ENCODE results near the gene PITRM1.
"Not testable (repeated sequence)": the region's sequence is repeated elsewhere in the genome, so short reads cannot be mapped to it uniquely, and the experiment has no call there.

PITRM1 gene, protein sequence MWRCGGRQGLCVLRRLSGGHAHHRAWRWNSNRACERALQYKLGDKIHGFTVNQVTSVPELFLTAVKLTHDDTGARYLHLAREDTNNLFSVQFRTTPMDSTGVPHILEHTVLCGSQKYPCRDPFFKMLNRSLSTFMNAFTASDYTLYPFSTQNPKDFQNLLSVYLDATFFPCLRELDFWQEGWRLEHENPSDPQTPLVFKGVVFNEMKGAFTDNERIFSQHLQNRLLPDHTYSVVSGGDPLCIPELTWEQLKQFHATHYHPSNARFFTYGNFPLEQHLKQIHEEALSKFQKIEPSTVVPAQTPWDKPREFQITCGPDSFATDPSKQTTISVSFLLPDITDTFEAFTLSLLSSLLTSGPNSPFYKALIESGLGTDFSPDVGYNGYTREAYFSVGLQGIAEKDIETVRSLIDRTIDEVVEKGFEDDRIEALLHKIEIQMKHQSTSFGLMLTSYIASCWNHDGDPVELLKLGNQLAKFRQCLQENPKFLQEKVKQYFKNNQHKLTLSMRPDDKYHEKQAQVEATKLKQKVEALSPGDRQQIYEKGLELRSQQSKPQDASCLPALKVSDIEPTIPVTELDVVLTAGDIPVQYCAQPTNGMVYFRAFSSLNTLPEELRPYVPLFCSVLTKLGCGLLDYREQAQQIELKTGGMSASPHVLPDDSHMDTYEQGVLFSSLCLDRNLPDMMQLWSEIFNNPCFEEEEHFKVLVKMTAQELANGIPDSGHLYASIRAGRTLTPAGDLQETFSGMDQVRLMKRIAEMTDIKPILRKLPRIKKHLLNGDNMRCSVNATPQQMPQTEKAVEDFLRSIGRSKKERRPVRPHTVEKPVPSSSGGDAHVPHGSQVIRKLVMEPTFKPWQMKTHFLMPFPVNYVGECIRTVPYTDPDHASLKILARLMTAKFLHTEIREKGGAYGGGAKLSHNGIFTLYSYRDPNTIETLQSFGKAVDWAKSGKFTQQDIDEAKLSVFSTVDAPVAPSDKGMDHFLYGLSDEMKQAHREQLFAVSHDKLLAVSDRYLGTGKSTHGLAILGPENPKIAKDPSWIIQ

DNA sequence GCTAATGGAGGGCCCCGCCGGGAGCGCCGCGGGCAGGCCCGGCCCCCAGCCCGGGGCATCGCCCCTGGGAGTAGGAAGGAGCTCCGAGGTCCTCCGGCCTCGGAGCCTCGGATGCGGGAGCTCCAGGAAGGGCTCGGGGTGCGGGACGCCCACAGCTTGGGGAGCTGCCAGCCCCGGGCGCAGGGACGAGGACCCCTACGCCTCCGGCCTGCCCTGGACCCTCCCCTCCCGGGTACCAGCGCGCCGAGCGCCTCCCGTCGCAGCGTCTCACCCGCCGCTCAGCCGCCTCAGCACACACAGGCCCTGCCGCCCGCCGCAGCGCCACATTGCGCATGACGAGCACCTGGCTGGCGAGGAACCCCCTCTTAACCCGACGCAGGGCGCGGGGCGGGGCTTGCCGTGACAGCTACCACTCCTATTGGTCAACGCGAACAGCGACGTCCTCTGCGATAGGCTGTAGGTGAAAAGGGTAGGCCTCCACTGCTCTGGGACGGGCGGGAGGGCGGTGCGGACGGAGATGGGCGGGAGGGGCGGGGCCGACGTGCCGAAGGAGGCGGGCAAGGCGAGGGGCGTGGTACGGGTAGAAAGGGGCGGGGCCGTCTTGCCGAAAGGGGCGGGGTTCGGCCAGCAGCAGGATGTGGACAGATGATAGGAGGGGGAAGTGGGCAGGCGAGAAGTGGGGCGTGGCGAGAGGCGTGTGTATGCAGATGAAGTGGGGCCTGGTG is at the start of gene PITRM1:
TSS of gene PITRM1 (minus strand) at position 337 of the 725 bp plus-strand sequence. CDS start at position 327, 10 bp downstream.
- peak; percentile 99 for DNase-seq

DNA sequence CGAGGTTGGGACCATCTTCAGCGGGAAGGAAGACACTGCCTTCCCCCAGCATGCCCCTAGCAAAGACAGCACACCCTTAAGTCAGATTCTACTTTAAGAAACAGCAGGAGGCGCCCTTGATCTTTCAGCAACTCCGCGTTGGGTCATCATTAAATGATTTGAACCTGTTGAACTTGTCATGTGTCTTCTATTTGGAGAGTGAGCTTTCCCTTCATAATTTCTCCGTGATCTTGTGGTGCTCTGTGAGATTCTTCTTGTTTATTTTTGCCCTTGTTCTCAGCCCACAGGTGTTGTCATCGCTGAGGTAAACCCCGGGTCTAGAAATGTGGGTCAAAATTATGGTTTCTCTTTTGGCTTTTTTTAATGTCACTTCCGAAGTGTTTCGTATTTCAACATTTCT is 49.5 kb upstream of the PITRM1 start:
- DNase-seq, result peak; percentile 6

GRCh38 chr10:3221601-3222000 is 49.0 kb upstream of the PITRM1 start:
- not testable (repeated sequence) for DNase-seq

DNA sequence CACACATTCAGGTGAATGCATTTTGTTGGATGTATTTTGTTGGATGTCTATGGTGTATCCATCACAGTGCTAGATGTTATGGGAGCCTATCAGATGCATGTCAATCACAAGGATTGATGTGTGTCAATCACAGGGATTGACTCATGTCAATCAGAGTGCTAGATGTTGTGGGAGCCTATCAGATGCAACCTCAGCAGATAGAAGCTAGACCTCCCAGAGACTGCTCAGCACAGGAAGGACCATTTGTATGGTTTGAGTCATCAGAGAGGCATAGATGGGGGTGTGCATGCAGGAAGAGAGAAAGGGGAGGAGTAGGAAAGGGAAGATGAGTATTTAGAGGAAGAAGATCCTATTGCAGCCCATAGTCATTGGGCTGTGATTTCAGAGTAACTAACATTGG is 48.3 kb upstream of the PITRM1 start:
- DNase-seq, result no peak

DNA sequence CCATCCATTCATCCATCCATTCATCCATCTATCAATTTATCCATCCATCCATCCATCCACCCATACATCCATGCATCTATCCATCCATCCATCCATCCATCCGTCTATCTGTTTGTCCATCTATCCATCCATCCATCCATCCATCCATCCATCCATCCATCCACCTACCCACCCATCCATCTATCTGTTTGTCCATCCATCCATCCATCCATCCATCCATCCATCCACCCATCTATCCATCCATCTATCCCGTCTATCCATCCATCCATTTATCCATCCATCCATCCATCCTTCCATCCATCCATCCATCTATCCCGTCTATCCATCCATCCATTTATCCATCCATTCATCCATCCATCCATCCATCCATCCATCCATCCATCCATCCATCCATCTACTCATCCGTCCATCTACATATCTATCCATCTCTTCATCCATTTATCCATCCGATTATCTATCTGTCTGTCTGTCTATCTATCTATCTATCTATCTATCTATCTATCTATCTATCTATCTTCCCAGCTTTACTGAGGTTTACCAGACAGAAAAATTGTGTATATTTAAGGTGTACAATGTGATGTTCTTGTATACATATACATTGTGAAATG is 46.5 kb upstream of the PITRM1 start:
- not testable (repeated sequence) for DNase-seq

DNA sequence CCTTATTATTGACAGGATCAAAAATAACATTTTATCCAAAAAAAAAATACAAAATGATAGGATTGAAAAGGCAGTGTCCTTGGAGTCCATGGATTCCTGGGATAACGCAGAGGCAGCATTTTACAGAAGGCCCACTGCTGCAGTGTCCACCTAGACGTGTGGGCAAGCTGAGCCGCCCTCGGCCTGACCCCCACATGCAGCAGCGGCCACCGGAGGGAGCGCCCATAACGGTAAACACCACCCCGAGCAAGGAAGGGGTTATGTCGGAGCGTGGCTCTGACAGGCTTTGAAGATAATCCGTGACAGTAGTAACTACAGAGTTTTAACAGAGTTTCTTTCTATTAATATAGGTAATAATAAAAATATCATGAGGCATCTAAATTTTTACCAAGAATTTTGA is 45.3 kb upstream of the PITRM1 start:
- no peak for DNase-seq

DNA sequence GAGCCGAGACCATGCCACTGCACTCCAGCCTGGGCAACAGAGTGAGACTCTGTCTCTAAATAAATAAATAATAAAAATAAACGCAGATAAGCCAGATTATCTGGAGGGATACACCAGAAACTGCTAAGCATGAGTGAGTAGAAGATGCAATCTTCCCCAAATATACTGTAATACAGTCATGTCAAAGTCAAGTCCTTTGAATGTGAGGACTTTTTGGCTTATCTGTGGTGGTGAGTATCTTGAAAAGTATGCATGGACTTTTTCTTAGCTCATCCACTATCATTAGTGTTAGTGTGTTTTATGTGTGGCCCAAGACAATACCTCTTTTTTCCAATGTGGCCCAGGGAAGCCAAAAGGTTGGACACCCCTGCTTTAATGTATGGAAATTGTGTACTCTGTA is 44.7 kb upstream of the PITRM1 start:
- DNase-seq, result no peak

GRCh38 chr10:3215153-3215775 is 42.7 kb upstream of the PITRM1 start:
- no peak for DNase-seq

DNA sequence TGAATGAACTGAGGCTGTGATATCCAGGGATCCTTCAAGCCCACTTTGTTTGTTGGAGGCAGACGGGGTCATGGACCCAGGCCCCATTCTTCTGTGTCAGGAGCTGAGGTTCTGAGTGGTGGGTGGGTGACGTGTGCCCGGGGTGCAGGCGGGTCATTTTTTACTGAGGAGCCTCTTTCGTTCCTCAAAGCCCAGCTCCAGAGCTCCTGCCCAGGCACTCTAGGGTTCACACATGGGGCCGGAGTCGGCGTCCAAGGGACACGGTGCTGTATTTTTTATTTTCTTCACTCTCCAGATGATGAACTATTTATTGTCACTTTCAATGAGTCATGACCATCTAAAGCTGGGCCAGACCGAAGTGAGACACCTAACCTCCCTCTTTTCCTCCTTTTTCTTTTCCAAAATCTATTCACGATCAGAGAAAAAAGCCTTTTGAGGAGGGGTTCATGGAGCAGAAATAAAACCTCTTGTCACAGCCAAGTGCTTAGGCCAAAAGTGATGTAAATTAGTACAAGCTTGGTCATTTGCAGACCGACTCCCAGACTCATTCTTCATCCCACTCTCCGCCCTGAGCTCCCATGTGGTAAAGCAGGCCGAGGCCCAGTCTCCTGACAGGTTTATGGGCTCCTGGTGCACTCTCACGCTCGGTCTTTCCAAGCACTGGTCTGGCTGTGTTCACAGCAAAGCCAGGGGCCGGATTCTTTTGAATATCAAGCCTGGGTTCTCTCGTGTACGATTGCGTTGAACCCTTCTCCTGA is 41.4 kb upstream of the PITRM1 start:
- DNase-seq, result no peak

- DNase-seq, result no peak
These were observed 40.6 kb upstream of the PITRM1 start for GRCh38 chr10:3213208-3213607.

DNA sequence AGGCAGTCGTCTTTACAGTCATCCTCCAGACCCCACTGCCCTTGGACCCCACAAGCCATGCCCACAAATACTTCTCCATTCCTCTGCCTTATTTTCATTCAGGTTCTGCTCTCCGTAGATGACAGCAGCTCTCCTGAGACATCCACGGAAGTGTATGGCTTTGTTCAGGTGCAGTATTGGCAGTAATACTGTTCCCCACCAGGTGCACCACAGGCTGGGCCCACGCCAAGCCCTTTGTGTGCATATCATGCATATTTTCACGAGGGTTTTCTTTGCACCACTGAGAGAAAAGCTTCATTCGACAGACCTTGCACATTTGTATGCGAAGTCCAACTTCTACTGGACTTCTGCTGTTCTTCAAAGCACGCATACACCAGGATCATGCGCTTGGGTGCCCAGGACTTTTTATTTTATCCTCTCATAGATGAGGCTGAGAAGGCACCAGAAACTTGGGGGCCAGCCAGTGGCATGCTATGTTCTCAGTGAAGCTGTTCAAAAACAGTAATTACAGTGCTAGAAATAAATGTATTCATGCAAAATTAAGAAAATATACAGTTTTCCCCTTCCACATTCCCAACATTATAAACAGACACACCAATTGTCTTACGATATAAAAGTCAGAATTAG is 37.8 kb upstream of the PITRM1 start:
- no peak for DNase-seq

- DNase-seq, result no peak
These were observed 36.2 kb upstream of the PITRM1 start for GRCh38 chr10:3208481-3209406.

GRCh38 chr10:3207351-3207750 is 34.8 kb upstream of the PITRM1 start:
- no peak for DNase-seq

DNA sequence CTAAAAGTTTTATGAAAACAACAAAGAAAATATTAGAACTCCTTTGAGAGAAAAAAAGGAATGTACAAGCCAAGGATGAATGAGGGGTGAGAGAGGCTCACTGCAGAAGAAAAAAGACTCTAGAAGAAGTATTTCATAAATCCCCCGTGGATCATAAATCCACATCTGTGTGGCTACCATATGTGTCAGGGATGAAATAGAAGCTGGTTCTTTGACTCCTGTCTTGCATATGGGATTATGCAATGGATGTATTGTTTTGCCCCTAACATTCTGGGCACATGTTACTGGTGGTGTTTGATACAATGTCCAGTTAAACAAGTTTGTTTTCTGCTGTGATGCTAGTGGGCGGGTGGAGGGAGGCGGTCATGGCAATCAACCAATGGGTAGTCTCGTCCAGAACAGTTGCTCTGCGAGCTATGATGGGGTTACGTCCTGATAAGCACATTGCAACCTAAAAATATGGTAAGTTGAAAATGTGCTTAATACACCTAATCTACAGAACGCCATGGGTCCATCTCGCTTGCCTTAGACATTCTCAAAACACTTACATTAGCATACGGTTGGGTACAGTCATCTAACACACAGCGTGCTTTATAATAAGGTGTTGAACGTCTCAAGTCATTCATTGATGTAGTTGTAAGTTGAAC is 34.1 kb upstream of the PITRM1 start:
- DNase-seq, result no peak

GRCh38 chr10:3203972-3204371 is 31.4 kb upstream of the PITRM1 start:
- no peak for DNase-seq

DNA sequence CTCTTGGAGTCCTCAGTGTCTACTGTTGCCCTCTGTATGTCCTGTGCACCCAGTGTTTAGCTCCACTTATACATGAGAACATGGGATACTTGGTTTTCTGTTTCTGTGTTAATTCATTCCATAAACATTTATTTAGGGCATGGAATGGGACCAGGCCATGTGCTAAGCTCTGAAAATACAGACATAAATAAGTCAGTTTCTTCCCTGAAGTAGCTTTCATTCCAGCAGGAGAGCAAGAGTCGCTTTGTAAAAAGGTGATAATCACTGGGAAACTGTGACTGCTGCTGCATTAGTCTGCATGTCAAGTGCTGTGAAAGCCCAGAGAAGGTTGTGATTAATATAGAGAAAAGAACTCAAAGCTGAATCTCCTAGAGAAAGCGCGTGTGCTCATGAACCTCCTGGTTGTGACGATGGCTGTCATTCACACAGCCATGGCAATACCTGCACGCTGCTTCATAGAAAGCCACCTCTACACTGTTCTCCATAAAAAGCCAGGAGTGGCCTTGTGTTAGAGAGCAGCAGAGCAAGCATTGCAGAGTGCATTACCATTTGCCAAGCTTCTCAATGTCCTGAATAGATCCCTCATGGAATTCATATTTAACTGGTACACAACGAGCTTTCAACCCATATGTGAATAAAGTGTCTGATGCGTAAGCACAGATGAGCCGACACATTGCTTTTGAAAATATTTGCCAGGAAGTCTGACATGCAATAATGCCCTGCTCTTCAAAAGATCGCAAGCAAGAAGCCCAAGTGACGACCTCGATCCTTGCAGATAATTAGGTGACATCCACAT is 30.6 kb upstream of the PITRM1 start:
- no peak for DNase-seq

- DNase-seq, result no peak
These were observed 29.2 kb upstream of the PITRM1 start for GRCh38 chr10:3201796-3202195.

DNA sequence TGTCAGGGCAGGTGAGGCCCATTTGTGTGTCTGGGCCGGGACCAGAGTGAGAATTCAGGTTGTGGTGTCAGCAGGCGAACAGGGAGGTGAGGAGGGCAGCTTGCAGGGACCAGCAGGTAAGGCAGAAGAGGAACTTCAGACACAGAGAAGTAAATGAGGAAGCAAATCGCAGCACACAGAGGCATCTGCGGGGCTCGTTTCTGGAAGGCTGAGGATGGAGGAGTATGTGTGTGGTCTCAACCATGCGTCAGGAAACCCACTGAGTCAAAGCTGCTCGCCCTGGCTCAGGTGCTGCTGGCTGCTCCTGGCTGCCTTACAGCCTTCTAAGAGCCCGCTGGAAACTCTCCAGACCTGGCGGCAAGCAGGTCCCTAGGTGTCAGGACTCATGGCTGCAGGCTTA is 26.9 kb upstream of the PITRM1 start:
- DNase-seq, result no peak

Data from CD4-positive, alpha-beta T cell treated with Interleukin-10 for 1 hour (primary cell).